ENCODE results near the gene TSPAN19. TPM values are rescaled to one million over a fixed set of nuclear protein-coding genes. Genes with fewer than 3 reads are reported as not detected.
"Not testable (repeated sequence)": the region's sequence is repeated elsewhere in the genome, so short reads cannot be mapped to it uniquely, and the experiment has no call there.

TSPAN19 gene
- 1 to 10 TPM in 4 of 5 donors, under 1 TPM in 1; 0.38 to 2.9 (median 1.8) TPM for polyA plus RNA-seq (ENCODE audit: insufficient read depth in 1 of 5, insufficient read length in 5 of 5, low replicate concordance in 1 of 5)
- long read RNA-seq, donor 1, result 0 reads
- long read RNA-seq, donor 2, result 0 reads
- long read RNA-seq, donor 3, partial matches to known transcripts, result 57 of 61 reads
- long read RNA-seq, donor 3, other reads (novel, unspliced or antisense), result 0 of 61 reads
- long read RNA-seq, donor 4, result 0 reads
- long read RNA-seq, donor 5, result 0 reads
- long read RNA-seq, donor 6, partial matches to known transcripts, result 102 of 113 reads
- long read RNA-seq, donor 6, other reads (novel, unspliced or antisense), result 11 of 113 reads
- long read RNA-seq, donor 7, result 0 reads
- long read RNA-seq, donor 8, result 0 reads

- peak; percentile 64 to 65 for DNase-seq
Observed at GRCh38 chr12:85036234-85036707, at the start of gene TSPAN19, which contains the start of gene LRRIQ1. TSPAN19 (minus strand) TSS chr12:85036277; CDS start chr12:85029946, 6,331 bp downstream. LRRIQ1 (plus strand) TSS chr12:85036351; CDS start chr12:85038177, 1,826 bp downstream.

- DNase-seq, result peak; percentile 61 to 71
Observed at GRCh38 chr12:85085066-85085465, 49.0 kb upstream of the TSPAN19 start.

- peak; percentile 28 to 42 for DNase-seq
Observed at GRCh38 chr12:85076688-85077430, 40.8 kb upstream of the TSPAN19 start.

GRCh38 chr12:85072826-85073225, 36.7 kb upstream of the TSPAN19 start:
- no peak for DNase-seq

GRCh38 chr12:85065837-85066482, 29.9 kb upstream of the TSPAN19 start:
- DNase-seq, result no peak

- DNase-seq, result no peak
Observed at GRCh38 chr12:85060916-85061315, 24.8 kb upstream of the TSPAN19 start.

GRCh38 chr12:85059594-85059993, 23.5 kb upstream of the TSPAN19 start:
- DNase-seq, result no peak

GRCh38 chr12:85058339-85058738, 22.3 kb upstream of the TSPAN19 start:
- DNase-seq, result no peak

- DNase-seq, result peak; percentile 13 to 23
Observed at GRCh38 chr12:85057370-85057963, 21.4 kb upstream of the TSPAN19 start.

- no peak for DNase-seq
Observed at GRCh38 chr12:85043829-85044228, 7.8 kb upstream of the TSPAN19 start.

- DNase-seq, result no peak
Observed at GRCh38 chr12:85041395-85041794, 5.3 kb upstream of the TSPAN19 start.

GRCh38 chr12:85036733-85037132, 656 bp upstream of the TSPAN19 start:
- no peak for DNase-seq

GRCh38 chr12:85029456-85029855, 6.6 kb downstream of the TSPAN19 start:
- peak in 1 of 2 donors; percentile 13 for DNase-seq

- no peak for DNase-seq
Observed at GRCh38 chr12:85018098-85018497, 18.0 kb downstream of the TSPAN19 start.

GRCh38 chr12:85017618-85018017, 18.5 kb downstream of the TSPAN19 start:
- DNase-seq, result no peak

- DNase-seq, result no peak
Observed at GRCh38 chr12:85017133-85017532, 18.9 kb downstream of the TSPAN19 start.

- no peak for DNase-seq
Observed at GRCh38 chr12:85016413-85016812, 19.7 kb downstream of the TSPAN19 start.

- DNase-seq, result no peak
Observed at GRCh38 chr12:85007836-85008235, 28.2 kb downstream of the TSPAN19 start.

- no peak for DNase-seq
Observed at GRCh38 chr12:85006206-85006605, 29.9 kb downstream of the TSPAN19 start.

- DNase-seq, result no peak
Observed at GRCh38 chr12:85005615-85006014, 30.5 kb downstream of the TSPAN19 start.

GRCh38 chr12:85005047-85005446, 31.0 kb downstream of the TSPAN19 start:
- not testable (repeated sequence) for DNase-seq

- DNase-seq, result no peak
Observed at GRCh38 chr12:85004204-85004603, 31.9 kb downstream of the TSPAN19 start.

Measured in right lung (tissue), 10 donors.